OCI-LY7 (cell line): ENCODE results near the gene PQBP1. TPM values are rescaled to one million over a fixed set of nuclear protein-coding genes. Genes with fewer than 3 reads are reported as not detected.

Experiments used
- BruUV-seq: library from RNA; stranded (reverse); fragments of 400-500 nt; replicated peaks from 2 replicates; lab custom pipeline; 2021; lab: Mats Ljungman, UMichigan
- CTCF ChIA-PET: fragments of 300-600 bp; sonication (Branson Sonifier 250); formaldehyde crosslinking; loops from one replicate; lab custom pipeline; 2022; ENCODE audit warnings: antibody characterized with exemption; ENCODE audit not compliant: unreplicated experiment; lab: Charles Lee
- POLR2A ChIA-PET: fragments of 300-600 bp; sonication (Branson Sonifier 250); formaldehyde crosslinking; loops from one replicate; lab custom pipeline; 2022; ENCODE audit warnings: antibody characterized with exemption; lab: Charles Lee
- DNase-seq: peaks from one replicate; pipeline ENCODE4 v3.0.0-alpha.2; 2015; ENCODE audit warnings: low spot score
- H2AFZ ChIP-seq: fragments of 200-600 bp; sonication (generic), shearing (Covaris generic); 2 replicates; pipeline ENCODE4 v1.6.1; 2014; ENCODE audit warnings: mild to moderate bottlenecking, antibody characterized with exemption, low read length, moderate library complexity
- H3K27ac ChIP-seq: fragments of 200-600 bp; sonication (generic); 2 replicates; pipeline ENCODE4 v1.5.1; 2014; ENCODE audit warnings: mixed run types, low read depth, mild to moderate bottlenecking, moderate library complexity, low read length, inconsistent platforms; ENCODE audit not compliant: poor library complexity, severe bottlenecking
- H3K36me3 ChIP-seq: fragments of 200-600 bp; sonication (generic); 2 replicates; pipeline ENCODE4 v1.6.1; 2014; ENCODE audit warnings: mild to moderate bottlenecking, antibody characterized with exemption, low read length, moderate library complexity, mixed read lengths; ENCODE audit not compliant: insufficient read depth
- H3K4me1 ChIP-seq: fragments of 200-600 bp; sonication (generic); 2 replicates; pipeline ENCODE4 v1.5.1; 2014; ENCODE audit warnings: mild to moderate bottlenecking, low read length; ENCODE audit not compliant: insufficient read depth, poor library complexity, severe bottlenecking
- H3K4me2 ChIP-seq: fragments of 200-600 bp; sonication (generic); 2 replicates; pipeline ENCODE4 v1.6.1; 2014; ENCODE audit warnings: mild to moderate bottlenecking, low read length
- H3K4me3 ChIP-seq: fragments of 200-600 bp; sonication (generic); 2 replicates; pipeline ENCODE4 v1.5.1; 2014; ENCODE audit warnings: mild to moderate bottlenecking, low read depth, low read length; ENCODE audit not compliant: poor library complexity, severe bottlenecking
- H3K79me2 ChIP-seq: fragments of 200-600 bp; sonication (generic); 2 replicates; pipeline ENCODE4 v1.6.1; 2016; ENCODE audit warnings: low read depth, mild to moderate bottlenecking, low read length, moderate library complexity, mixed read lengths; ENCODE audit not compliant: insufficient read depth
- H3K9me2 ChIP-seq: fragments of 200-600 bp; sonication (generic); 2 replicates; pipeline ENCODE4 v1.6.1; 2016; ENCODE audit warnings: mild to moderate bottlenecking, low read length, mixed read lengths; ENCODE audit not compliant: insufficient read depth
- H3K9me3 ChIP-seq: fragments of 200-600 bp; sonication (generic); 2 replicates; pipeline ENCODE4 v1.6.1; 2014; ENCODE audit warnings: mild to moderate bottlenecking, mixed run types, low read length, mixed read lengths
- H4K20me1 ChIP-seq: fragments of 200-600 bp; sonication (generic); 2 replicates; pipeline ENCODE4 v1.6.1; 2014; ENCODE audit warnings: mild to moderate bottlenecking, antibody characterized with exemption, low read length, moderate library complexity, mixed read lengths; ENCODE audit not compliant: insufficient read depth
- EZH2phosphoT487 ChIP-seq: fragments of 200-600 bp; sonication (generic); IDR thresholded peaks from 2 replicates; pipeline ENCODE4 v1.6.1; 2018; ENCODE audit warnings: low read depth, borderline replicate concordance, mild to moderate bottlenecking, mixed run types, antibody characterized with exemption, low read length, moderate library complexity, mixed read lengths
- intact Hi-C: fragments of 100-400 bp; cut with micrococcal nuclease; formaldehyde crosslinking; loops from one replicate; pipeline ENCODE4 v1.10.0; 2022; ENCODE audit not compliant: unreplicated experiment
- total RNA-seq, 2 experiments: library from RNA; depleted of rRNA in 1 of 2; stranded (reverse); fragments of >200 nt in 1 of 2; shearing (Covaris generic) in 1 of 2; gene quantifications; 2 replicates each; pipeline ENCODE4 v1.2.3, GENCODE V29; 2014 to 2022
- TF ChIP-seq, protein P1 (sequence below): fragments of 200-600 bp; sonication (generic); conservative IDR thresholded peaks from 2 replicates; pipeline ENCODE4 v1.5.1; 2014; ENCODE audit warnings: mild to moderate bottlenecking, antibody characterized with exemption, low read length, moderate library complexity, mixed read lengths

The PQBP1 gene
- total RNA-seq, 2 experiments from 2014 or later = 72.7 to 93.0 TPM

- Histone ChIP-seq H4K20me1 (no peaks in the 10 kb centered on the region), H3K4me3 (peak overlapping the region; percentile 60), H3K9me3 (no peaks in the 10 kb centered on the region), H3K4me1 (peaks cover 88% of the 10 kb centered on the region), H3K36me3 (peaks cover 49% of the 10 kb centered on the region), H3K9me2 (no peaks in the 10 kb centered on the region), H3K79me2 (peaks cover 42% of the 10 kb centered on the region; the same call in 1 of the 2 replicates), H3K4me2 (peak overlapping the region; percentile 88), H2AFZ (no peak overlapping the region), H3K27ac (peak overlapping the region; percentile 100)
- ChIA-PET CTCF (no interaction called here), POLR2A (interaction anchor here (0.7 to 1.4 kb wide), 3 partner anchors 13 to 286 kb away, joined by 3 to 5 read pairs (median 4); no protein-coding TSS in a partner anchor)
- TF ChIP-seq, protein P1, sequence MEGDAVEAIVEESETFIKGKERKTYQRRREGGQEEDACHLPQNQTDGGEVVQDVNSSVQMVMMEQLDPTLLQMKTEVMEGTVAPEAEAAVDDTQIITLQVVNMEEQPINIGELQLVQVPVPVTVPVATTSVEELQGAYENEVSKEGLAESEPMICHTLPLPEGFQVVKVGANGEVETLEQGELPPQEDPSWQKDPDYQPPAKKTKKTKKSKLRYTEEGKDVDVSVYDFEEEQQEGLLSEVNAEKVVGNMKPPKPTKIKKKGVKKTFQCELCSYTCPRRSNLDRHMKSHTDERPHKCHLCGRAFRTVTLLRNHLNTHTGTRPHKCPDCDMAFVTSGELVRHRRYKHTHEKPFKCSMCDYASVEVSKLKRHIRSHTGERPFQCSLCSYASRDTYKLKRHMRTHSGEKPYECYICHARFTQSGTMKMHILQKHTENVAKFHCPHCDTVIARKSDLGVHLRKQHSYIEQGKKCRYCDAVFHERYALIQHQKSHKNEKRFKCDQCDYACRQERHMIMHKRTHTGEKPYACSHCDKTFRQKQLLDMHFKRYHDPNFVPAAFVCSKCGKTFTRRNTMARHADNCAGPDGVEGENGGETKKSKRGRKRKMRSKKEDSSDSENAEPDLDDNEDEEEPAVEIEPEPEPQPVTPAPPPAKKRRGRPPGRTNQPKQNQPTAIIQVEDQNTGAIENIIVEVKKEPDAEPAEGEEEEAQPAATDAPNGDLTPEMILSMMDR = no peak
- no peak for TF ChIP-seq EZH2phosphoT487
- intact Hi-C loops = no loop called here
- DNase-seq = no peak
- BruUV-seq = no TSS peak
Observed at GRCh38 chrX:48940404-48940955, 42.8 kb downstream of the PQBP1 start.

DNA sequence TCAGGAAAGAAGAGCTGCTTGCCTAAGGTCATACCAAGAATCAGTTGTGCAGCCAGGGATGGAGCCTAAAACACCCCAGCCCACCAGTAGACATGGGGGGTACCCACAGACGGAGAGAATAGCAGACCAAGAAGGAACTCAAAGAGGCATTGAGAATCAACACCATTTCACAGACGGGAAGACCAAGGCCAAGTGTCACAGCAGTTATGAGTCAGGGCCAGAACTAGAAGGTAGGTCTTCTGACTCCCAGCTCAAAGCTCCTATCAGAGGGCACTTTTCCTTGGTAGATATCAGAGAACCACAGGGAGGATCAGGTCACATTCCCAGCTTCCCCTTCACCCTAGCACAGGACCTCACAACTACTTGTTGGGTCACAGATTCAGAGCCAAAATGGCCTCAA, 45.2 kb downstream of the PQBP1 start:
- no TSS peak for BruUV-seq
- H3K4me2 ChIP-seq = peak overlapping the region; percentile 41
- H3K36me3 ChIP-seq = peaks cover 49% of the 10 kb centered on the region
- CTCF ChIA-PET = no interaction called here
- H3K79me2 ChIP-seq = peaks cover 32% of the 10 kb centered on the region; the same call in 1 of the 2 replicates
- DNase-seq = no peak
- H4K20me1 ChIP-seq = no peaks in the 10 kb centered on the region
- TF ChIP-seq, protein P1 = no peak
- TF ChIP-seq EZH2phosphoT487 = no peak
- H3K9me3 ChIP-seq = no peaks in the 10 kb centered on the region
- POLR2A ChIA-PET = interaction anchor here (0.8 to 1.3 kb wide), 3 partner anchors 17 to 206 kb away, joined by 3 read pairs; partner anchors contain the start of gene TFE3
- H3K27ac ChIP-seq = peak overlapping the region; percentile 42
- no peak overlapping the region for H2AFZ ChIP-seq
- H3K4me1 ChIP-seq = peaks cover 79% of the 10 kb centered on the region
- intact Hi-C loops = no loop called here
- H3K4me3 ChIP-seq = no peak overlapping the region
- H3K9me2 ChIP-seq = no peaks in the 10 kb centered on the region
